ENCODE data around the gene LSMEM2. TPM values are rescaled to one million over a fixed set of nuclear protein-coding genes. Genes with fewer than 3 reads are reported as not detected.
"Not testable (repeated sequence)": the region's sequence is repeated elsewhere in the genome, so short reads cannot be mapped to it uniquely, and the experiment has no call there.

Gene LSMEM2
- polyA plus RNA-seq (2013, experiment 1 of 2; ENCODE audit: insufficient read length) = 0.10 TPM
- polyA plus RNA-seq (2013, experiment 2 of 2; ENCODE audit: insufficient read length) = 0.10 TPM

DNA sequence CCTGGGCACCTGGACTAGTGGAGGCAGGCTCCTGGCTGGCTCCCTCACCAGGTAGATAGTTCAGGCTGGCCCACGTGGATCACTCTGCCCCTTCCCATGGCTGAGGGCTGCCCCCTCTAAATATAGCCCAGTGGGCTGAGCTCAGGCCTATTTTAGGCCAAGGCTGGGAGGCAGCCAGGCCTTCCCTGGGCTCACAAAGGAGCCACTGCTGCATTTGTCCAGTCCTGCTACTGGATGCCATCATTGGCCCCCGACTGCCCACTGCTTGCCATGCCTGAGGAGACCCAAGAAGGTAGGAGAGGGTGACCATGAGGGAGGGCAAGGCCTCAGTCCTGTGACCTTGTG is at the start of gene LSMEM2:
Gene LSMEM2 (plus strand): TSS at position 208 of the 345 bp plus-strand sequence. CDS start 27 bp downstream, at position 235.
- no peak for DNase-seq

DNA sequence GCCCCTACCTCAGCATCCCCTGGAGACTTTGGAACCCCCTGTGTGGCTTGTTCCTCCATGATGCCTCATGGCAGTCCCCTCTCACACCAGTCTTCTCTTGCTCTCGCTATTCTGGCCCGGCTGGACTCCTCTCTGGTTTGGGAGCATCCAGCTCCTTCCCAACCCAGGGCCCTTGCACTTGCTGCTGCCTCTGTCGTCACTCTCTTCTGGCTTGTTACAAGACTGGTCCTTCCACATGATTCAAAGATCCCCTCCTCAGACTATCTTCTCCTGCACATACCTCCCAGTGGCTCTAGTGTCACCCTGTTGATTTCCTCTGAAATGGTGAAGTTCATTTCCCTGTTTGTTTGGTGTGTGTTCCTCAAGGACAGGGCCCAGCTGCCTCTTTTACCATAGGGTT is 49.4 kb upstream of the LSMEM2 start:
- no peak for DNase-seq

DNA sequence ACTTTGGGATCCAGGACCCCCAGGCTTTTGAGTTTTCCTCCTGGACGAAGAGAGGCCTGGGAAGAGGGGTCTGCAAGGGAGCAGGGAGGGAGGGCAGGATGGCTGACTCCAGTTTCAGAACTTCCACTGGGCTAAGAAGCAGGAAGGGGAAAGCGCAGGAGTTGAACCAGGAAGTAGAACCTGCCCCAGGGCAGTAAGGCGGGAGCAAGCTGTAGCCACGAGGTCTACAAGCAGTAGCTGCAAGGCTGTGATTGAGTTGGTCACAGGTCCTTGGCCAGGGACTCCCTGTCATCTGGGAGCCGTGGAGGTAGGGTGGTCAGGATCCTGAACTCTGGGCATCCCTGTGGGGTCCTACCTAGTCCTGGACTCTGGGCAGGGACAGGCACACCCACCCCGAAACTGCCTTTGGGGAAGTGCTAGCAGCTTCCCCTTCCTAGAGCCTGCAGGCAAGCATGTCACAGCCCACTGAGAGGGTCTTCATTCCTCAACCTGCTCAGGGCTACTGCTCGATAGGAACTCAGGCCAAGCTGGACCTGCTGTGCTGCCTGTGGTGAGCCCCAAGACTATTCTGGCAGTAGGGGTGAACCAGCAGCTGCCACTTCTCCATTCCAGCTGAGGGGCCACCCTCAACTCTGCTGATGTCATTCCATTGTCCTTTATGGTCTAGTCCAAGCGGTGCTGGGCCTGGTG is 48.6 kb upstream of the LSMEM2 start:
- no peak for DNase-seq

DNA sequence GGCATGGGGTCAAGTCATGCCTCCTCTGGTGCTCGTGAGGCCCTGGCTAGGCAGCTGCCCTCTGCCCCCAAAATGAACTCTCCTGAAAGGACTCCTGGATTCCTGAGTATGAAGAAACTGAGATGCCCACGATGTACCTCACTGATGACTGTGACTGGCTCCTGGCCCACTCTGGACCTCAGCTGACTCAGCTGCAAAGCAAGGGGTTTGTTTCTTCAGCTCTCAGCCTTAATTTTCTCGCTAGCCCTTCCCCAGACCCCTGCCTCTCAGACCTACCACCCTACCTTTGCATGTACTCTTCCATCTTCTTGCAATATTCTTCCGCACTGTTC is 48.1 kb upstream of the LSMEM2 start:
- no peak for DNase-seq

DNA sequence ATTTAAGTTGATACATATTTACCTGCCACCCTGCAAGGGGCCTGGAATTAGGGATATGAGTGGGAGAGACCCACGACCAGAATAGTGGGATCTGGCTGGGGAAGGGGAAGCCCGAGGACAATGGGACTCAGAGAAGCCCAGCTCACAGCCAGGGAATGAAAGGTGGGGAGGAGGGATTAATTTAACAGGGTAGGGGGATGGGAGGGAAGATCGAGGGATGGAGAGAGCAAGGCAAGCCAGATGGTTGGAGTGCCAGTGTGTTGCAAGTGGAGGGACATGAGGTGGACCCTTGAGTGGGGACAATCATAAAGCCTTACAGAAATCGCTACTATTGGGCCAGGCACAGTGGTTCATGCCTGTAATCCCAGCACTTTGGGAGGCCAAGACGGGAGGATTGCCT is 47.3 kb upstream of the LSMEM2 start:
- DNase-seq = no peak

DNA sequence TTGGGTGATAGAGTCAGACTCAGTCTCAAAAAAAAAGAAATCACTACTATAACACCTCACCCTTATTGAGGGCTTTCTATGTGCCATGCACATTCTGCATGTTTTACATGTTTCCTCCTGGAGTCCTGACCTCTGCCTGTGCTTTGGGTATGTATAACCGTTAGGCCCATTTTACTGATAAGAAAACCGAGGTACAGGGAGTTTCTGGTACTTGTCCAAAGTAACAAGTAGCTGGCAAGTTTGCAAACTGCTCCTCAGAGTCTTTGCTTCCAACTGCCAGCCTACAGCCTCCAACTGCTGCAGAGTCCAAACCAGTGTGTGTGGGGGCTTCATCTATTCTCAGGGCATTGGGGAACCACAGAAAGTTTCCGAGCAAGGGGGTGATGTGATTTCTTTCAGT is 46.6 kb upstream of the LSMEM2 start:
- no peak for DNase-seq

DNA sequence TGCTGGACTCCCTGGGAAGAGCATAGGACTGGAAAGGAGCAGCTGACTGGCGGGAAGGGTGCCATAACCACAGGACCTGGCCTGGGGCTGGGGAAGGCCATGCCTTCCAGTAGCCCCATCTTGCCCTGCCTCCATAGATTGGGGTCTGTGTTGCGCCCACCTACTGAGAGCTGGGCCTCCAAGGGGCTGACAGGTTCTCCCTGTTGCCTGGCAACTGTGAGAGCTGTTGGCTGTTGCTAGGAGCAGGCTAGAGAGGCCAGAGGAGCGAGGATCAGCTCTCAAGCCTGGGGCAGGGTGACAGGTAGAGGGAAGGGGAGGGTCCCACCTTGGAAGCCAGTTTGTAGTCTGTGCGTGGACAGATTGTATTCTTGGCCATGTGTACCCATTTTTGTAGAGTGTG is 45.7 kb upstream of the LSMEM2 start:
- DNase-seq = no peak

DNA sequence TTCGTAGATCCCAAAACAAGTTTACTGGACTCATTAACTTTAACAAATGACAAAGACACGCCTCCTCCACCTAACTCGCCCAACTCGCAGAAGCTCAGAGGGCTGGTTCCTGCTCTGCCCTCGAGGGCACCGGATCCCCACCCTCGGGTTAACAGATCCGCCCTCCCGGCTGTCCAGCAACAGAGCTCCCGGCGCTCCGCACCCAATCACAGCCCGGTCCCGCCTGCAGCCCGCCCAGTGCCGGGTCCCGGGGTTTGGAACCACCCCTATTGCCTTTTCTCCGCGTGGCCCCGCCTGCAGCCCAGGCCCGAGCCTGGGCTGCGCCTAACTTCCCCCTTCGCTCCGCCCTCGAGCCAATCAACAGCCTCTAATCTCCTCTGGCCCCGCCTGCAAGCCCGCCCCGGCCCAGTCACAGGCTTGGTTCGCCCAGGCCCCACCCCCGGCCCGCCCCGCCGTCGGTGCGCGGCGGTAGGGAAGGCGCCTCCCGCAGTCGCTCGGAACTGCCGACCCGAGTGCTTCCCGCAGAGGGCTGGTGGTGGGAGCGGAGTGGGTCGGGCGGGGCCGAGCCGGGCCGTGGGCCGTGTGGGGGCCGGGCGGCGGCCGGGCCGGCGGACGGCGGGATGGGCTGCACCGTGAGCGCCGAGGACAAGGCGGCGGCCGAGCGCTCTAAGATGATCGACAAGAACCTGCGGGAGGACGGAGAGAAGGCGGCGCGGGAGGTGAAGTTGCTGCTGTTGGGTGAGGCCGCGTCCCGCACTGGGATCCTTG is 43.0 kb upstream of the LSMEM2 start, which contains the start of gene GNAI2:
Gene GNAI2 (plus strand): TSS at position 489 of the 768 bp plus-strand sequence. CDS start 132 bp downstream, at position 621.
- peak; percentile 98 for DNase-seq

DNA sequence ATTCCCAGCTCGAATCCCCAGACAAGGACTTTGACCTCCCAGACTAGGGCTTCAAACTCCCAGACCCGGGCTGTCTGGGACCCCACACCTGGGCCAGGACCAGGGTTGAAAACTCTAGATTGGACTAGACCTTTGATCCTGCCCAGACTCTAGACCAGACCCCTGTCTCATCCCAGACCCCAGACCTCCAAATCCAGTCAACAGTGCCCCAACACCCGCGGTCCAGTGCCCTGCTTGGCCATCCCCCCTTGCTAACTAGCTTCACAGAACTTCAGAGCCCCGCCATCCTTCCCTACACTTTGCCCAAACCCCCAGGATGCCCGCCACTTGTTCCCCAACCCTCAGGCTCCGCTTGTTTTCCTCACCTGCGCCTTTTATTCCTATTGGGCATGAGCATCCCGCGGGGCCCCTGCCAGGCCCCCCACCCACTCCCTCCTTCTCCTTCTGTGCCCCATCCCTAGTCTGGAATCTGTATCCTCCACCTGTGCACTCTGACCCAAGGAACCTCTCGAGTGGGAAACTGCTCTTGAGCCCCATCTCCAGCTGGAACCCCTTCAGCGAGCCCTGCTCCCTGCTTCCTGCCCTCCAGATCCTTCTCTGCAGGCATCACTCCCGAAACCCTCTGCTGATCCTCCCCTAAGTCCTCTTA is 42.3 kb upstream of the LSMEM2 start:
- DNase-seq = no peak

DNA sequence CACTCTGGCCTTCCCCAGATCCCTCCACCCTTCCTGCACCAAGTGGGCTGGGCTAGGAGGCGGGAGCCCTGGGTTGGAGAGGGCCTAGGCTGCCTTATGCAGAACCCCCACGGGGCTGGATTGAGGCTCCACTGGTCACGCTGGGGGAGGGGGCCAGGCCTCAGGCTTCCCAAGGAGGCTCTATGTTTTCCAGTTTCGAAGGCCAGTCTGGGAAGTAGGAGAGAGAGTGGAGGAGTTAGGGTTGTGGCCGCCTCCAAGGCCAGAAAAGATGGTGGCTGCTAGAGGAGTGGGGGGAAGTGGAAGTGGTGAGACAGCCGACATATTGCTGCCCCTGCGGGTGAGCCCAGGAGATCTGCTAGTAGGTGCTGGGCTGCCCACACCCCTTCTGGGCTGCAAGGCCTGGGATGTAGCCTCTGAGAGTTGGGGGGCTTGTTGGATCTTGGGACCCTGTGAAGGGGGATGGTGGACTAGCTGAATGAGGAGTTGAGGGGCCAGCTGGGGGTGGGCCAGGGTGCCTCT is 41.7 kb upstream of the LSMEM2 start:
- DNase-seq = peak; percentile 35

DNA sequence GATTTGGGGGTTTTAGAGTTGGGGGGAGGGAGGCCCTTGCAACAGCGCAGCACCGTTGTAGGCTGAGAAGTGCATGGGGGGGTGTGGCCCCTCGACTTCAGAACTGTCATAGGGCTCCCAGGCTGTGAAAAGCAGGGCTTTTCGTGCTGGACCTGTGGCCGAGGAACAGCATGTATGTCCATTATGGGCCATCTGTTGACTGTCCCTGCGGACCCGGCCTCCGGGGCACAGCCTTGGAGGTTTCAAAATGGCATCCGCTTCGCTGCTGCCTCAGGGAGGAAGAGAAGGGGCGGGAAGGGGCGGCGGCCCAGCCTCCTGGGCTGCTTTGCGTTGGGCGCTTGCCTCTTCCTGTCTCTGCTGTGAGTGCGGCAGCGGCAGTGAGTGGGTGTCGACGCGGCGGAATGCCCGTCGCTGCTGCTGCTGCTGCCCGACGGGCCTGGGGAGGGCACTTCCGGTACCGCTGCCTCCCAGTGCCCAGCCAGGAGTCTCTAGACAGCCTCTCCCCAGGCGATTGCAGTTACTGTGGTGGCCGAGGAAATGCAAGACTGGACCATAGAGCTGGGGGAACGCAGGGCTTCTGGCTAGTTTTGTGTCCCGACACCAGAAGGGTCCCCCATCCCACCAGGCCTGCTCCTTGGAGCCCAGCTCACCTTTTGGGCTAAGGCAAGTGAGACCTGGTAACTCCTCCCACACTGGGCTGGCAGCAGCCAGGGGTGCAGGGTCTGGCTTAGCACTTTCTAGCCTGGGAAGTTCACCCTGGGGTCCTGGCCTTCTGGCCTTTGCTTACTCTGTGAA is 40.9 kb upstream of the LSMEM2 start:
- DNase-seq = peak; percentile 82

DNA sequence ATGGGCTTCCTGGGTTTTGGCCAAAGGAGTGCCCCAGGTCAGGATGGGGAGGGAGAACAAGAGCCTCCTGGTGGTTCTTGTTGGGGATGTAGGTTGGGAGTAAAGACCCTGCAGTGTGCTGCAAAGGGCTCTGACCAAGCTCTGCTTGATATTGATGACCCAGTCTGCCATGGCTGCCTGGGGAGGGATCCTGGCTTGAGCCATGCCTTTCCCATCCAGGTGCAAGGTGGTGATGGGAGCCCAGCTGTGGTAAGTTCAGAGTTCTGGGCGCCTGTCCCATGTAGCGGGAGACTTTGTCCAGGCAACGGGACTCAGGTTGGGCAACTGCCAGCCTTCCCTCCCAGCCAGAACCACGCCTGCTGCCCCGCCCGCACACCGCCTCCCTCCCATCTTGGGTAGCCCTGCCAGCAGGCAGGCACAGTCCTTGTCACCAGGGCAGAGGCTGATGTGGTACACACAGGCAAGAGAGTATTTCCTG is 40.3 kb upstream of the LSMEM2 start:
- no peak for DNase-seq

DNA sequence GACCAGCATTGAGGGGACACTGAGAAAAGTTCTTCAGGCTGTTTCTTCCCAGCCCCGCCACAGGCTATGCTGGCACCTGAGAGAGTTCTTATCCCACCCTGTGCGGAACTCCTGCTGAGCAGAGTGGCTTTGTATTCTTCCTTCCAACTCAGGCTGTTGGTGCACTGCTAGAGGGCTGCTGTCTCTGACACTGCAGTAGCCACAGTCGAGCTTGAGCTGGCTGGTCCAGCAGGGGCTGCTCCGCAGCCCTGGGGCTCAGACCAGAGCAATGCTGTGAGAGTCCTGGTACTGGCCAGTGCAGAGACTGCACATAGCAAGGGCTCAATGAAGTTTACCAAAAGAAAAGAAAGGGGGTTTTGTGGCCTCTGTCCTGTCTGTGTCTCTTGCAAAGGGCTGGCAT is 39.2 kb upstream of the LSMEM2 start:
- DNase-seq = no peak

DNA sequence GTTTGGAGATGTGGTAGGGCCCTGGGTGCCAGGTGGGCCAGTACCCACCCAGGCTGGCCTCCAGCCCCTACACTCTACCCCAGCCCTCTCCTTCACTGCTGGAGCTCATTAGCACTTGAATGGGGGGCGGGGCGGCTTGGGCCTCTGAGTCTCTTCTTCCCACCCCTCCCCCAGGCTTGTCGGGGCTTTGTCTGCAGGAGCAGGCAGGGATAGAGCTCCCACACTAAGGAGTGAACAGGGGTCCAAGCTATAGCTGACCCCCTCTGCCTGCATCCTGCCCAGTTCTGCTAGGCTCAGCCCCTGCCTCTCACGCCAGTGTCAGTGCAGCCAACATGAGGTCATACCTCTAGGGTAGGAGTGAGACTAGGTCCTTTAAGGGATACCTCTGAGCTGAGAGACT is 37.7 kb upstream of the LSMEM2 start:
- no peak for DNase-seq

DNA sequence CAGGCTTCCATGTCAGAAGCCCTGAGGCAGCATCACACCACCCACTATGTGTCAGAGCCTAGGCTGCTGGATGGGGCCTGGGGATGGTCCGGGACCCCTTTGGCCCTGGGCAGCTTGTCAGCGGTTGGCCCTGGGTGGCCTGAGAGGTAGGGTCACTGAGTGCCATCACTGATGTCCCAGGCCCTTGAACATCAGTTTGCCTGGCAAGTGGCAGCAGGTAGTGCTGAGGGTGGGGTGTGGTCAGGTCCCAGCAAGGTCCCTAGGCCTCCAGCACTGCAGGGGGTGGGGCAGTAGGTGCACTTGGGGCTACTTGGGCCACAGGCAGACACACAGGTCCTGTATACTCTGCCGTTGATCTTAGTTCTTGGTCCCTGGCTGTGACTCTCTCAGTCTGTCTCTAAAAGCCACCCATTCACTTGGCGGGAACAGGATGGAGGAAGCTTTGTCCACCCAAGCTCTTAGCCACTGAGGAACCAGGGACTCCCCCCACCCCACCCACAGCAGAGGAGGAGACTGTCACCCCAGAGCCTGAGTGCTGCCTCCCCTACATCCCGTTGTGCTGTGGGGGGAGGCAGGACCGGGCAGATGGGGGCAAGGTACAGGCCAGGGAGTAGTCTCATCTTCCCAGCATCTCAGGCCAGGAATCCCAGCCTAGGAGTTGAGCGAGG is 37.0 kb upstream of the LSMEM2 start:
- DNase-seq = no peak

DNA sequence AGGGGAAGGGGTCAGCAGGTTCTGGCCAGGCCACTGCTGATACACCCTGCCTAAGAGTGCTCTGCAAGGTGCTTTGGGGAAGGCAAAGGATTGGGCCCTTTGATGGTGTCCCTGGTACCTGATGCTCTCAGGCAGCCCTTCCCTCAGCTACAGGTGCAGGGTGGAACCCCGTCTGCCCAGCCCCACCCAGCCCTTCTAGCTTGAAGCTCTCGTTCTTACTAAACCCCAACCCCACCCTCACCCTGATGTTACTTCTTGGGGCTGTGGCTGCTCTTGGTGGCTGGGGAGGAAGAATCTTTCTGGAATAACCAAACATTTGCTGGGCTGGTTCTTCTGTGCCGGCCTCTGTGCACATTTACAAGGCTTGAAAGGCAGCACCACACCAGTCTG is 36.5 kb upstream of the LSMEM2 start:
- DNase-seq = no peak

DNA sequence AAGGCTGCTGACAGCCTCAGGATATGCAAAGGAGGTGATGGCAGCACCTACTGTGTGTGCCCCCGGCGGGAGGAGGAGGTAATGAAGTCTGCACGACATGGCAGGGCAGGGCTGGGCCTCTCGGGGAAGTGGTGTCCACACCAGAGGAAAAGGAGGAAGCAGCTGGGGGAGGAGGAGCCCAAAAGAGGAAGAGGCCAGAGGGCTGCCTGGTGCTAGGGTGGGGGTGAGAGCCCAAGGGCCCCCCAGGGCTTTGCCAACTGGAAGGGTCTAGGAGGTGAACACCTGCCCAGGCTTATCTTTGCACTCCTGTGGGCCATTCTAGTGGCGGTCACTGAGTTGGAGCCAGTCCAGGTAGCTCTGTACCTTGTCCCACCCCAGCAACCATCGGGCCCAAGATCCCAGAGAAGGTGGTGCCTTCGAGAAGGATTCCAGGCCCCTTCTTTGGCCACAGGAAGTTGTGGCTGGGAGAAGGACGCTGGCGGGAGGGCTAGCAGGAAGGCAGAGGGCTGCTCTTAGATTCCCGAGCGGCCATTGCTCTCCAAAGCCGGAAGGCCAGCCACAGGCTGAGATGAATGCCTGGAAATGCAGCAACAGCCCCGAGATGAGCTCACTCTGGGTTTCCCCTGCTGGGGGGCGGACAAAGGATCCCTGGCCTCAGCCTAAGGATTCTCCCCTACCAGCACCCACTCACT is 35.9 kb upstream of the LSMEM2 start:
- DNase-seq = no peak

DNA sequence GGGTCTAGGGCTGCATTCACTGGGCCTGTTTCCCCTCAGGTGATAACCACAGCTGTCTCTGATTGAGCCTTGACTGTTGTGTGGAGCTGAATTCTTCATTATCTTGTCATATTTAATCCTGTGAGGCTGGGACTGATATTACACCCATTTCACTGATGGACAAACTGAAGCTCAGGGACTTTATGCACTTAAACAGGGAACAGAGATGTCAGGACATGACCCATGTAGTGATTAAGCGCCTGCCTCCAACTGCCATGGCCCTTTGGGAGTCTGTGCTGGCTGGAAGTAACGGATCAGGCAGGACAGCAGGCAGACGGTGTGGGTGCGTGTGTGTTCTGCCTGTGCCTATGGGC is 35.4 kb upstream of the LSMEM2 start:
- DNase-seq = no peak

DNA sequence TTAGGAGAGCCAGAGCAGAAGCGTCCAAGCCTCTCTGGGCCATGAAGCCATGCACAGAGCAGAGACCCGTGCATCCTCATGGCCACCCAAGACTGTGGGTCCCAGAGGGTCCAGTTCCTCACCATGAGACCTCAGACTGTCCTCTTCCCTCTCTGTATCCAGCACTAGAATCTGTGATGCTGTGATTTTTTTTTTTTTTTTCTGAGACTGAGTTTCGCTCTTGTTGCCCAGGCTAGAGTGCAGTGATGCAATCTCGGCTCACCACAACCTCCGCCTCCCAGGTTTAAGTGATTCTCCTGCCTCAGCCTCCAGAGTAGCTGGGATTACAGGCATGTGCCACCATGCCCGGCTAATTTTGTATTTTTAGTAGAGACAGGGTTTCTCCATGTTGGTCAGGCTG is 34.1 kb upstream of the LSMEM2 start:
- not testable (repeated sequence) for DNase-seq

DNA sequence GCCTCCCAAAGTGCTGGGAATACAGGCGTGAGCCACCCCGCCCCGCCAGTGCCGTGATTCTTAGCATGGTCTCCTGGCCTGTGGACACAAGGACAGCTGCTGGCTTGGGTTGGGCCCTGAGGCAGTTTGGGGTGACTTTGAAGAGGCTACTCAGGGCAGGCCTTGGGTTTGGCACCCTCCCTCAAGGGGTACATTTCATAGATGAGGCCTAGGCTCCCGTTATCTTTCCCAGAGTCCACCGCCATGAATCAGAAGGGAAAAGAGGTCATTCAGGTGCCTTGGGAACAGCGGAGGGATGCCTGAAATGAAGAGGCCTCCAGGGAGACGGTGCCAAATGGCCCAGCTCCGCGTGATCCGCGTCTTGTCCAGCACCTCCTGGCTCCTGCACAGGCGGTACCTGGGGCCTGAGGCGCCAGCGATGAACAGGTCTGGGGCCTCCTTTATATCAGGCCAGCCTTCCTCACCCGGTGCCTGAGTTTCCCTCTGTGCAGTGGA is 33.6 kb upstream of the LSMEM2 start:
- no peak for DNase-seq
